Suppressor macrophage (primary cell): ENCODE measurements around the gene PARP9.

Experiments used
- DNase-seq, 4 experiments: peaks; one replicate each; pipeline ENCODE4 v3.0.0-alpha.2; 2020 to 2022

Gene PARP9

DNA sequence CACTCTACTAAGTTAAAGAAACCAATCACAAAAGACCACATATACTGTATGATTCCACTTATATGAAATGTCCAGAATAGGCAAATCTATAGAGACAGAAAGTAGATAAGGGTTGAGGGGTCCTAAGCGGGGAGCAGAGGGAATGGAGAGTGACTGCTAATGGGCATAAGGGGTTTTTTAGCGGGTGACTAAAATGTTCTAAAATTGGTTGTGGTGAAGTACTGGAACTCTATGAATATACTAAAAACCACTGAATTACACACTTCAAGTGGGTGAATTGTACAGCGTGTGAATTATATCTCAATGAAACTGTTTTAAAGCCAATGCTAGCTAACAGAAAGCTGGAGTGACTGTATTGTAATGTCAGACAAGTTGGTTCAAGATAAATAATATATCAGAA lies 82.7 kb downstream of the PARP9 start:
- no peak for DNase-seq
